CD4-positive, CD25-positive, alpha-beta regulatory T cell (primary cell): ENCODE measurements around the gene IL18BP. TPM values are rescaled to one million over a fixed set of nuclear protein-coding genes. Genes with fewer than 3 reads are reported as not detected.

Source experiments
- ATAC-seq, 2 donors: fragments of 150-1000 bp; cut with Tn5 transposase; one replicate each; pipeline ENCODE4 v1.10.0; 2021; ENCODE audit warnings: low read depth in 2 of 2, moderate number of reproducible peaks in 2 of 2, moderate library complexity in 1 of 2
- DNase-seq, 3 donors: peaks; one replicate each; pipeline versions ENCODE4 v3.0.0 to v3.0.0-alpha.2; 2012 to 2022; ENCODE audit warnings: mixed read lengths in 1 of 3
- H3K27ac ChIP-seq: one replicate; pipeline ENCODE4 v1.7.0; 2013; ENCODE audit warnings: mild to moderate bottlenecking, low read length; ENCODE audit not compliant: insufficient read depth, poor library complexity, severe bottlenecking
- H3K27me3 ChIP-seq: one replicate; pipeline ENCODE4 v1.7.0; 2013; ENCODE audit warnings: low read length; ENCODE audit not compliant: control insufficient read depth, insufficient read depth
- H3K36me3 ChIP-seq: one replicate; pipeline ENCODE4 v1.7.0; 2013; ENCODE audit warnings: mild to moderate bottlenecking, low read length, moderate library complexity; ENCODE audit not compliant: control insufficient read depth, insufficient read depth
- H3K4me1 ChIP-seq: 2 replicates; pipeline ENCODE4 v1.7.0; 2013; ENCODE audit warnings: mild to moderate bottlenecking, low read length; ENCODE audit not compliant: insufficient read depth, control insufficient read depth, poor library complexity, severe bottlenecking
- H3K4me3 ChIP-seq: one replicate; pipeline ENCODE4 v1.7.0; 2013; ENCODE audit warnings: low read depth, mild to moderate bottlenecking, low read length, moderate library complexity
- H3K9me3 ChIP-seq, 2 experiments: 1 replicate in 1 of 2; 2 replicates in 1 of 2; pipeline ENCODE4 v1.7.0; 2013; ENCODE audit warnings: low read length in 2 of 2, mild to moderate bottlenecking in 1 of 2, moderate library complexity in 1 of 2; ENCODE audit not compliant: control insufficient read depth in 2 of 2
- H3K27ac Mint-ChIP-seq, 3 donors: one replicate each; pipeline ENCODE4 v1.8.0; 2020 to 2022; ENCODE audit warnings: mild to moderate bottlenecking in 3 of 3, mixed read lengths in 3 of 3, moderate library complexity in 2 of 3
- H3K27me3 Mint-ChIP-seq: one replicate; pipeline ENCODE4 v1.8.0; 2022; ENCODE audit warnings: mild to moderate bottlenecking, mixed read lengths
- H3K36me3 Mint-ChIP-seq: one replicate; pipeline ENCODE4 v1.8.0; 2020; ENCODE audit warnings: mixed read lengths
- H3K4me1 Mint-ChIP-seq, 4 donors: one replicate each; pipeline ENCODE4 v1.8.0; 2020 to 2022; ENCODE audit warnings: mixed read lengths in 4 of 4, mild to moderate bottlenecking in 1 of 4
- H3K4me3 Mint-ChIP-seq, 4 donors: one replicate each; pipeline ENCODE4 v1.8.0; 2020 to 2022; ENCODE audit warnings: mild to moderate bottlenecking in 4 of 4, mixed read lengths in 4 of 4, moderate library complexity in 3 of 4
- H3K9me3 Mint-ChIP-seq, 7 donors: one replicate each; pipeline ENCODE4 v1.8.0; 2020 to 2022; ENCODE audit warnings: mixed read lengths in 7 of 7, mild to moderate bottlenecking in 3 of 7, moderate library complexity in 2 of 7
- polyA plus RNA-seq, 4 donors: library from polyadenylated mRNA; unstranded; fragments of 300-500 nt; fragmentation: Illumina TruSeq; gene quantifications; one replicate each; pipeline ENCODE4 v1.2.3, GENCODE V29; 2021
- total RNA-seq: library from RNA; stranded (reverse); gene quantifications from one replicate; pipeline ENCODE4 v1.2.3, GENCODE V29; 2022

IL18BP gene
- total and polyA plus RNA-seq, 5 donors from 2014 or later = 10.4 to 22.8 (median 13.0) TPM

- no peaks in the 10 kb centered on the region for H3K27me3 ChIP-seq
- H3K27me3 Mint-ChIP-seq = no peaks in the 10 kb centered on the region
- H3K9me3 ChIP-seq = no peaks in the 10 kb centered on the region
- peak overlapping the region in 1 of 3 donors; percentile 35 for H3K27ac Mint-ChIP-seq
- no peaks in the 10 kb centered on the region for H3K4me1 ChIP-seq
- H3K36me3 Mint-ChIP-seq = peaks cover 63% of the 10 kb centered on the region
- no peak overlapping the region for H3K27ac ChIP-seq
- peaks cover 0 to 17% (median 2%) of the 10 kb centered on the region in 4 donors for H3K4me1 Mint-ChIP-seq
- no peaks in the 10 kb centered on the region for H3K9me3 Mint-ChIP-seq
- H3K4me3 Mint-ChIP-seq = no peak overlapping the region
- no peak for ATAC-seq
- no peak overlapping the region for H3K4me3 ChIP-seq
- H3K36me3 ChIP-seq = peaks cover 99% of the 10 kb centered on the region
- no peak for DNase-seq
Measured at GRCh38 chr11:72014761-72015320, 16.1 kb downstream of the IL18BP start.

DNA sequence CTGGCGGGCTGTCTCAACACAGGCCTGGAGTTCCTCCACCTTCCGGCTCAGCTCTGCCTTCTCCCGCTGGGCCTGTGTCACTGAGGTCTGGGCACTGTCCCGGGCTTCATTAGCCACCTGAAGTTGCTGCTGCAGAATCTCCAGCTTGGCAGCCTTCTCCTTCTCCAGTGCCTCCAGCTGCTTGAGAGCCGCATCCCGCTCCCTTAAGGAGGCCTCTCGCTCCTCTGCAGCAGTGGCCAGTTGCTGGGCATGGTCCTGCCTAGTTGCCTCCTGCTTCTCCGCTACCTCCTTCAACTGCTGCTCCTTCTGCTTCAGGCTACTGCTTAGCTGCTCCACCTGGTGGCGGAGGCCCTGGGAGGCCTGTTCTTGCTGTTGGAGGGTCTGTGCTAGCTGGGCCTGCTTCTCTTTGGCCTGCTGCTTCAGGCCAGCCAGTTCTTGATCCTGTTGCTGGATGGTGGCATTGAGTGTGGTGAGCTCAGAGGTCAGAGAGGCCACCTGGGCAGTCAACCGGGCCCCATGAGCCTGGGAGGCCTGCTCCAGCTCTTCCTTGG lies 16.9 kb downstream of the IL18BP start:
- H3K4me3 Mint-ChIP-seq = no peak overlapping the region
- Histone ChIP-seq H3K9me3 (no peaks in the 10 kb centered on the region), H3K27me3 (no peaks in the 10 kb centered on the region), H3K4me1 (no peaks in the 10 kb centered on the region), H3K27ac (no peak overlapping the region), H3K36me3 (peaks cover 98% of the 10 kb centered on the region), H3K4me3 (no peak overlapping the region)
- ATAC-seq = no peak
- no peaks in the 10 kb centered on the region for H3K27me3 Mint-ChIP-seq
- peaks cover 62% of the 10 kb centered on the region for H3K36me3 Mint-ChIP-seq
- DNase-seq = no peak
- H3K4me1 Mint-ChIP-seq = peaks cover 0 to 13% (median 2%) of the 10 kb centered on the region in 4 donors
- peaks cover 0 to 1% (median 0%) of the 10 kb centered on the region in 7 donors for H3K9me3 Mint-ChIP-seq
- H3K27ac Mint-ChIP-seq = peak overlapping the region in 1 of 3 donors; percentile 35

GRCh38 chr11:72018171-72018570 lies 19.5 kb downstream of the IL18BP start:
- ATAC-seq (no peak), DNase-seq (no peak)
- Mint-ChIP-seq H3K27me3 (no peaks in the 10 kb centered on the region), H3K36me3 (peaks cover 73% of the 10 kb centered on the region), H3K4me3 (no peak overlapping the region), H3K4me1 (peaks cover 0 to 11% (median under 1%) of the 10 kb centered on the region in 4 donors), H3K9me3 (peaks cover 0 to 1% (median 0%) of the 10 kb centered on the region in 7 donors), H3K27ac (no peak overlapping the region)
- Histone ChIP-seq H3K4me3 (no peak overlapping the region), H3K4me1 (no peaks in the 10 kb centered on the region), H3K9me3 (no peaks in the 10 kb centered on the region), H3K36me3 (peaks cover 98% of the 10 kb centered on the region), H3K27me3 (no peaks in the 10 kb centered on the region), H3K27ac (no peak overlapping the region)

- no peak for ATAC-seq
- Histone ChIP-seq H3K36me3 (peaks cover 93% of the 10 kb centered on the region), H3K27me3 (no peaks in the 10 kb centered on the region), H3K4me1 (peaks cover 18% of the 10 kb centered on the region), H3K27ac (no peak overlapping the region), H3K9me3 (no peaks in the 10 kb centered on the region), H3K4me3 (no peak overlapping the region)
- no peak overlapping the region for H3K27ac Mint-ChIP-seq
- no peak for DNase-seq
- H3K36me3 Mint-ChIP-seq = peaks cover 46% of the 10 kb centered on the region
- no peak overlapping the region for H3K4me3 Mint-ChIP-seq
- H3K9me3 Mint-ChIP-seq = peaks cover 0 to 1% (median 0%) of the 10 kb centered on the region in 7 donors
- H3K4me1 Mint-ChIP-seq = peaks cover 14 to 35% (median 31%) of the 10 kb centered on the region in 4 donors
- no peaks in the 10 kb centered on the region for H3K27me3 Mint-ChIP-seq
Measured at GRCh38 chr11:72023335-72023734, 24.6 kb downstream of the IL18BP start.

DNA sequence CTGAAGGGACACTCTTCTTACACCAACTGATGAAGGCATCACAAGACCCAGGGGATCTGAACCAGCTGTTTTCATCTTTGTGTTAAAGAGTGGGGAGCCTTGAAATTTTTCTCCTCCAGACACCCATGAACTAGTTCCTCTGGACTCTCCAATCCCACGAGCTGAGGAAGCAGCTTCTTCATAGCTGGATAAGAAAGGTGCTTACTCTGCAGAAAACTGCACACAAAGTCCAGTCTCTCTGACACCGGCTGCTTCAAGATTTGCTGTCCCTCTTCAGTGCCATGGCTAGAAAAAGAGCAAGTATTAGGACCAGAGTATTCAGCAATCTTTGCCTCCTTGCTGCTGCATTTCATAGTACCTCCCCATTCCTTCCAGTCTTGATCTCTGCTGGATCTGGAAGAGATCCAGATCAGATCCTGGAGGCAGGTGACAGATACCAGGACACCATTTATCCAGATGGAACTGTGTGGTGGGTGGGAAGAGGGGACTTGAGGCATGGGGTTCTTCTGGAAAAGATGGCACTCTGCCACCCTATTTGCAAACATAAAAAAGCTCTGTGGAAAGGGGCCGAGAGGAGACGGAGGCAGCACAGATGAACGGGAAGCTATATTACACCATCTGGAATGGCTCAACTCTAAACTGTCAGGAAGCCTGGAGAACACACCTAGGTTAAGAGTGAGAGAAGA lies 25.5 kb downstream of the IL18BP start:
- no peak overlapping the region for H3K27ac ChIP-seq

GRCh38 chr11:72026090-72026489 lies 27.4 kb downstream of the IL18BP start:
- Mint-ChIP-seq H3K36me3 (peaks cover 35% of the 10 kb centered on the region), H3K27me3 (no peaks in the 10 kb centered on the region), H3K9me3 (no peaks in the 10 kb centered on the region), H3K4me3 (no peak overlapping the region), H3K4me1 (peaks cover 17 to 60% (median 47%) of the 10 kb centered on the region in 4 donors), H3K27ac (peak overlapping the region; percentile 23 to 84 (median 69))
- no peak for DNase-seq
- Histone ChIP-seq H3K27ac (no peak overlapping the region), H3K9me3 (no peaks in the 10 kb centered on the region), H3K27me3 (no peaks in the 10 kb centered on the region), H3K4me3 (no peak overlapping the region), H3K36me3 (peaks cover 91% of the 10 kb centered on the region), H3K4me1 (peaks cover 35% of the 10 kb centered on the region)
- no peak for ATAC-seq

More for the DNA sequence above, 25.5 kb downstream of the IL18BP start:
- H3K4me1 Mint-ChIP-seq = peaks cover 17 to 44% (median 36%) of the 10 kb centered on the region in 4 donors
- H3K4me1 ChIP-seq = peaks cover 23% of the 10 kb centered on the region
- H3K9me3 ChIP-seq = no peaks in the 10 kb centered on the region
- H3K27me3 ChIP-seq = no peaks in the 10 kb centered on the region
- DNase-seq (no peak), ATAC-seq (no peak)
- no peak overlapping the region for H3K4me3 Mint-ChIP-seq
- H3K4me3 ChIP-seq = no peak overlapping the region
- no peak overlapping the region for H3K27ac Mint-ChIP-seq
- H3K36me3 Mint-ChIP-seq = peaks cover 41% of the 10 kb centered on the region
- H3K9me3 Mint-ChIP-seq = peaks cover 0 to 1% (median 0%) of the 10 kb centered on the region in 7 donors
- H3K27me3 Mint-ChIP-seq = no peaks in the 10 kb centered on the region
- H3K36me3 ChIP-seq = peaks cover 93% of the 10 kb centered on the region

DNA sequence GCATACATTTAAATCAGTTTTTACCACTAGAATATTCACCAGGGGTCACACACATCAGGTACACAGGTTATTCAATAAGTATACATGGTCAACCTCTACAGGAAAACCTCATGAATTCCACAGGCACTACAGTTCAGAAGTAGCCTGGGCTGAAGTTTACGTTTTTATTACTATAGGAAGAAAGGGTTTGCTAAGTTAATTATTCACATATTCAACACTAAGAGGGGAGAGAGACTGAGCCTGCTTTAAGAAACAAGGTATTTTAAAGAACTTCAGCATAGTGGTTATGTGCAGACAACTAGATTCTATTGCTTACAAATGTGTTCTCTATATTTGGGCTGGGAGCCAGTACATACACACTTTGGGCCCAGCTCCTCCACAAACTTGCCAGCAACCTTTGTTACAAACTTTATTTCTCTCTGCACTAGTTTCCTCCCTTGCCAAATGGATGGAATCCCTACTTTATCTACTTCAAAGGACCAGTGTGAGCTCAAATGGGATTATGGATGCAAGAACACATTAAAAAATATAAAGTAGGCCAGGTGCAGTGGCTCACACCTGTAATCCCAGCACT lies 31.9 kb downstream of the IL18BP start:
- H3K9me3 ChIP-seq = no peaks in the 10 kb centered on the region
- no peaks in the 10 kb centered on the region for H3K27me3 Mint-ChIP-seq
- no peaks in the 10 kb centered on the region for H3K27me3 ChIP-seq
- no peak overlapping the region for H3K4me3 ChIP-seq
- peaks cover 24% of the 10 kb centered on the region for H3K36me3 Mint-ChIP-seq
- peak overlapping the region; percentile 41 to 82 (median 57) for H3K27ac Mint-ChIP-seq
- H3K4me1 Mint-ChIP-seq = peaks cover 17 to 78% (median 52%) of the 10 kb centered on the region in 4 donors
- no peaks in the 10 kb centered on the region for H3K9me3 Mint-ChIP-seq
- peak overlapping the region; percentile 15 to 84 (median 38) for H3K4me3 Mint-ChIP-seq
- ATAC-seq (no peak), DNase-seq (no peak)
- H3K4me1 ChIP-seq = peaks cover 50% of the 10 kb centered on the region
- peak overlapping the region; percentile 45 for H3K27ac ChIP-seq
- peaks cover 89% of the 10 kb centered on the region for H3K36me3 ChIP-seq
